CD4-positive, alpha-beta memory T cell (primary cell): Measurements from ENCODE around the gene ZSCAN5A. TPM values are rescaled to one million over a fixed set of nuclear protein-coding genes. Genes with fewer than 3 reads are reported as not detected.
"Not testable (repeated sequence)": the region's sequence is repeated elsewhere in the genome, so short reads cannot be mapped to it uniquely, and the experiment has no call there.

Experiments used
- CTCF ChIA-PET: fragments of 350-600 bp; sonication (Branson Sonifier 250); formaldehyde crosslinking; loops from one replicate; lab custom pipeline; 2021; ENCODE audit warnings: inconsistent platforms; ENCODE audit not compliant: partially characterized antibody; lab: Charles Lee
- POLR2A ChIA-PET: fragments of 350-600 bp; sonication (Branson Sonifier 250); formaldehyde crosslinking; loops from one replicate; lab custom pipeline; 2021; ENCODE audit not compliant: partially characterized antibody; lab: Charles Lee
- DNase-seq, 5 donors: peaks; one replicate each; pipeline versions ENCODE4 v3.0.0 to v3.0.0-alpha.2; 2020 to 2022; ENCODE audit warnings: mixed read lengths in 1 of 5
- H3K27ac ChIP-seq: one replicate; pipeline ENCODE4 v1.7.0; 2013; ENCODE audit warnings: low read depth, low read length
- H3K27me3 ChIP-seq: 2 replicates; pipeline ENCODE4 v1.7.0; 2013; ENCODE audit warnings: mild to moderate bottlenecking, low read length, moderate library complexity; ENCODE audit not compliant: insufficient read depth
- H3K36me3 ChIP-seq: 2 replicates; pipeline ENCODE4 v1.7.0; 2013; ENCODE audit warnings: mild to moderate bottlenecking, low read length, moderate library complexity; ENCODE audit not compliant: insufficient read depth
- H3K4me1 ChIP-seq: 2 replicates; pipeline ENCODE4 v1.7.0; 2013; ENCODE audit warnings: mild to moderate bottlenecking, low read length, moderate library complexity; ENCODE audit not compliant: insufficient read depth
- H3K4me3 ChIP-seq, 2 donors: one replicate each; pipeline ENCODE4 v1.7.0; 2013; ENCODE audit warnings: low read length in 2 of 2, mild to moderate bottlenecking in 1 of 2
- H3K9me3 ChIP-seq, 2 donors: one replicate each; pipeline ENCODE4 v1.7.0; 2013; ENCODE audit warnings: low read length in 2 of 2, control low read depth in 1 of 2; ENCODE audit not compliant: control insufficient read depth in 1 of 2
- H3K27ac Mint-ChIP-seq, 7 donors: one replicate each; pipeline ENCODE4 v1.8.0; 2020 to 2021; ENCODE audit warnings: mixed read lengths in 7 of 7, mild to moderate bottlenecking in 6 of 7, inconsistent platforms in 3 of 7, moderate library complexity in 3 of 7
- H3K27me3 Mint-ChIP-seq, 2 donors: one replicate each; pipeline ENCODE4 v1.8.0; 2020 to 2021; ENCODE audit warnings: mixed read lengths in 2 of 2
- H3K36me3 Mint-ChIP-seq, 2 donors: one replicate each; pipeline ENCODE4 v1.8.0; 2020 to 2021; ENCODE audit warnings: mixed read lengths in 2 of 2, inconsistent platforms in 1 of 2, mild to moderate bottlenecking in 1 of 2
- H3K4me1 Mint-ChIP-seq, 4 donors: one replicate each; pipeline ENCODE4 v1.8.0; 2020 to 2021; ENCODE audit warnings: mixed read lengths in 4 of 4, mild to moderate bottlenecking in 1 of 4
- H3K4me3 Mint-ChIP-seq, 8 donors: one replicate each; pipeline ENCODE4 v1.8.0; 2020 to 2021; ENCODE audit warnings: mixed read lengths in 8 of 8, mild to moderate bottlenecking in 7 of 8, moderate library complexity in 6 of 8, inconsistent platforms in 3 of 8
- H3K9me3 Mint-ChIP-seq, 8 donors: one replicate each; pipeline ENCODE4 v1.8.0; 2020 to 2021; ENCODE audit warnings: mixed read lengths in 8 of 8, mild to moderate bottlenecking in 5 of 8, inconsistent platforms in 3 of 8, moderate library complexity in 1 of 8
- intact Hi-C: fragments of 100-400 bp; cut with micrococcal nuclease; formaldehyde crosslinking; loops from one replicate; pipeline ENCODE4 v1.15.1; 2023
- polyA plus RNA-seq, 2 donors: library from polyadenylated mRNA; unstranded; fragments of 300-500 nt; fragmentation: Illumina TruSeq; gene quantifications; one replicate each; pipeline ENCODE4 v1.2.3, GENCODE V29; 2021
- total RNA-seq, 2 experiments: library from RNA; stranded (reverse); gene quantifications; one replicate each; pipeline ENCODE4 v1.2.3, GENCODE V29; 2021

The ZSCAN5A gene
- total and polyA plus RNA-seq, 4 experiments from 2014 or later: 9.7 to 14.6 (median 11.0) TPM

DNA sequence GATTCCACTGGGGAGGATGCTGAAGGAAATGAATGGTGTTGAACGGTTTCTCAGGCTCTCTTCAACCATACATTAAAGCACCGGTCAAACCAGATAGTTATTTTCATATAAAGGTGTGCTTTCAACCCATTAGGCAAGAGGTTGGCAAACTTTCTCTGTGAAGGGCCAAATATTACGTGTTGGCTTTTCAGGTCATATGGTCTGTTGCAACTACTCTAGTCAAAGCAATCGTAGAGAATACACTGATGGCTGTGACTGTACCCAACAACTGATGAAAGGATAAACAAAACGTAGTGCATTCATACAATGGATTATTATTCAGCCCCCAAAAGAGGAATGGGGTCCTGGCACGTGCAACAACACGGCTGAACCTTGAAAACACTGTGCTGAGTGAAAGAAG, 5.8 kb downstream of the ZSCAN5A start:
- no peaks in the 10 kb centered on the region for H3K27me3 Mint-ChIP-seq
- POLR2A ChIA-PET: no interaction called here
- Histone ChIP-seq H3K9me3 (no peaks in the 10 kb centered on the region), H3K36me3 (no peaks in the 10 kb centered on the region), H3K4me3 (no peak overlapping the region), H3K4me1 (peaks cover 4% of the 10 kb centered on the region), H3K27me3 (no peaks in the 10 kb centered on the region), H3K27ac (no peak overlapping the region)
- intact Hi-C loops: no loop called here
- H3K36me3 Mint-ChIP-seq: peaks cover 30 to 33% of the 10 kb centered on the region in 2 donors
- H3K27ac Mint-ChIP-seq: peak overlapping the region in 1 of 7 donors; percentile 14
- H3K4me1 Mint-ChIP-seq: peaks cover 7 to 16% (median 12%) of the 10 kb centered on the region in 4 donors
- H3K4me3 Mint-ChIP-seq: no peak overlapping the region
- CTCF ChIA-PET: no interaction called here
- H3K9me3 Mint-ChIP-seq: peaks cover 0 to 1% (median 0%) of the 10 kb centered on the region in 8 donors
- DNase-seq: no peak

DNA sequence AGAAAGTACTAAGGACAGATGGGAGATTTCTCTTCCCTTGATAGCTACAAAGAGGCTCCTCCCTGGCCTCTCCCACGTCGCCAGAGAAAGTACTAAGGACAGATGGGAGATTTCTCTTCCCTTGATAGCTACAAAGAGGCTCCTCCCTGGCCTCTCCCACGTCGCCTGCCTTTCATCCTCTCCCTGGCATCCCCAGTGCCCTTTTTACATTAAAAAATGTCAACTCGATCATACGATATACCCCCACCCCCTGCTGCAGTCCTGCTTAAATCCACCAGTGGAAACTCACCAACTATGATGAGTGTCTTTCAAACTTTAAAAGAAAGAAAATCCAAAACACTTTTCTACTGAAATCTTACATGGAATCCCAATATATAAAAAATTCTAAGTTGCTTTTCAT, 7.6 kb downstream of the ZSCAN5A start:
- H3K9me3 ChIP-seq, H3K27ac ChIP-seq, H3K9me3 Mint-ChIP-seq, H3K4me1 ChIP-seq, DNase-seq, H3K27me3 Mint-ChIP-seq, H3K27ac Mint-ChIP-seq, intact Hi-C loops, POLR2A ChIA-PET, CTCF ChIA-PET, H3K27me3 ChIP-seq, H3K4me3 ChIP-seq, H3K4me3 Mint-ChIP-seq, H3K36me3 ChIP-seq: not testable (repeated sequence)
- H3K36me3 Mint-ChIP-seq: peaks cover 34% of the 10 kb centered on the region in 2 donors
- peaks cover 7 to 18% (median 9%) of the 10 kb centered on the region in 4 donors for H3K4me1 Mint-ChIP-seq

DNA sequence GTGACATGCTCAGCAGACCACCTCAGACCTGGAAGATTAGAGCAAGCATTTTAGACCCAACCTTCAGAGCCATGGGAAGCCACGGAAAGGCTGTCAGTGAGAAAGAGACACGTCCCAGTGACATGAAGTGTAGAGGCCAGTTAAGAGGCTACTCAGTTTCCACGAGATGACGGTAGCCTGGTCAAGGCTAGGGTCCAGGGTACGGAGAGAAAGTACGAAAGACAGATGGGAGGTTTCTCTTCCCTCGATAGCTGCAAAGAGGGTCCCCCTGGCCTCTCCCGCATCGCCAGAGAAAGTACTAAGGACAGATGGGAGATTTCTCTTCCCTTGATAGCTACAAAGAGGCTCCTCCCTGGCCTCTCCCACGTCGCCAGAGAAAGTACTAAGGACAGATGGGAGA, 8.6 kb downstream of the ZSCAN5A start:
- CTCF ChIA-PET: no interaction called here
- peaks cover 13 to 27% (median 15%) of the 10 kb centered on the region in 4 donors for H3K4me1 Mint-ChIP-seq
- Histone ChIP-seq H3K9me3 (no peaks in the 10 kb centered on the region), H3K27me3 (no peaks in the 10 kb centered on the region), H3K4me1 (peaks cover 16% of the 10 kb centered on the region), H3K27ac (no peak overlapping the region), H3K36me3 (no peaks in the 10 kb centered on the region), H3K4me3 (no peak overlapping the region)
- DNase-seq: no peak
- intact Hi-C loops: no loop called here
- H3K4me3 Mint-ChIP-seq: no peak overlapping the region
- no peak overlapping the region for H3K27ac Mint-ChIP-seq
- no peaks in the 10 kb centered on the region for H3K27me3 Mint-ChIP-seq
- POLR2A ChIA-PET: interaction anchor here (1.0 kb wide), 1 partner anchor 8 kb away, joined by 3 read pairs; no protein-coding TSS in a partner anchor
- peaks cover 29 to 34% of the 10 kb centered on the region in 2 donors for H3K36me3 Mint-ChIP-seq
- H3K9me3 Mint-ChIP-seq: peaks cover 0 to 2% (median 0%) of the 10 kb centered on the region in 8 donors

GRCh38 chr19:56304243-56304642, 10.4 kb downstream of the ZSCAN5A start:
- Mint-ChIP-seq H3K4me3 (no peak overlapping the region), H3K36me3 (peaks cover 29 to 31% of the 10 kb centered on the region in 2 donors), H3K27me3 (no peaks in the 10 kb centered on the region), H3K27ac (peak overlapping the region in 3 of 7 donors; percentile 24 to 79 (median 52)), H3K9me3 (peaks cover 0 to 2% (median 0%) of the 10 kb centered on the region in 8 donors), H3K4me1 (peaks cover 14 to 34% (median 19%) of the 10 kb centered on the region in 4 donors)
- Histone ChIP-seq H3K27me3 (no peaks in the 10 kb centered on the region), H3K27ac (no peak overlapping the region), H3K4me3 (no peak overlapping the region), H3K4me1 (peaks cover 16% of the 10 kb centered on the region), H3K36me3 (no peaks in the 10 kb centered on the region), H3K9me3 (no peaks in the 10 kb centered on the region)
- intact Hi-C loops: no loop called here
- POLR2A ChIA-PET: no interaction called here
- CTCF ChIA-PET: no interaction called here
- DNase-seq: no peak

DNA sequence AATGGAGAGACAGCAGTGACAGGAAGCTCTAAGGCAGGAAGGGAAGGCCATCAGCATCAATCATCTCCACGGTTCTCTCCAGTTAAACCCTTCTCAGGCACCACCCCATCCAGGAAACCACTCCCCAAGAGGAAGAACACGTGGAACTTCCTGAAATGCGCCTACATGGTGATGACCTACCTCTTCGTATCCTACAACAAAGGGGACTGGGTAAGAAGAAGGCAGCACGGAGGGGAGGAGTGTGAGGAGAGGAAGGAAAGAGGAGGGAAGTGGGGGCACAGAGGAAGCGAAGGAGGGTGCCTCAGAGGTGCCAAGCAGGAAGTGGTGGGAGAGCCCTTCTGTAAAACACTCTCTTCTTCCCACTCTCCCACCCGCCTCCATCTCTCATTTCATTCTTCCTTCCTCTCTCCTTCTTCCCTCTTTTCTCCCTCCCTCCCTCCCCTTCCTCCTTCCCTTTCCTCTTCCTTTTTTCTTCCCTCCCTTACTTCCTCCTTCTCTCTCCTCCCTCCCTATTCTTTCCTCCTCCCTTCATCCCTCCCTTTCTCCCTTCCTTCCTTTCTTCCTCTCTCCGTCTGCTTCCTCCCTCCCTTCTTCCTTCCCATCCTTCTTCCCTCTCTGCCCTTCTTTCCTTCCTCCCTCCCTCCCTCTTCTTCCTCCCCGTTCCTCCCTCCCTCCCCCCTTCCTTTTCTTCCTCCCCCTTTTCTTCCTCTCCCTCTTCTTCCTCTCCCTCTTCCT, 12.6 kb downstream of the ZSCAN5A start:
- CTCF ChIA-PET: interaction anchor here (1.3 kb wide), 1 partner anchor 20 kb away, joined by 3 read pairs; no protein-coding TSS in a partner anchor
- H3K36me3 Mint-ChIP-seq: peaks cover 27 to 41% of the 10 kb centered on the region in 2 donors
- peaks cover 0 to 2% (median 0%) of the 10 kb centered on the region in 8 donors for H3K9me3 Mint-ChIP-seq
- peaks cover 13 to 34% (median 19%) of the 10 kb centered on the region in 4 donors for H3K4me1 Mint-ChIP-seq
- Histone ChIP-seq H3K36me3 (no peaks in the 10 kb centered on the region), H3K27ac (no peak overlapping the region), H3K4me1 (peaks cover 16% of the 10 kb centered on the region), H3K9me3 (no peaks in the 10 kb centered on the region), H3K27me3 (no peaks in the 10 kb centered on the region), H3K4me3 (no peak overlapping the region)
- POLR2A ChIA-PET: no interaction called here
- H3K4me3 Mint-ChIP-seq: peak overlapping the region in 7 of 8 donors; percentile 0 to 70 (median 51)
- H3K27ac Mint-ChIP-seq: peak overlapping the region in 6 of 7 donors; percentile 10 to 83 (median 78)
- DNase-seq: no peak
- intact Hi-C loops: no loop called here
- H3K27me3 Mint-ChIP-seq: no peaks in the 10 kb centered on the region

DNA sequence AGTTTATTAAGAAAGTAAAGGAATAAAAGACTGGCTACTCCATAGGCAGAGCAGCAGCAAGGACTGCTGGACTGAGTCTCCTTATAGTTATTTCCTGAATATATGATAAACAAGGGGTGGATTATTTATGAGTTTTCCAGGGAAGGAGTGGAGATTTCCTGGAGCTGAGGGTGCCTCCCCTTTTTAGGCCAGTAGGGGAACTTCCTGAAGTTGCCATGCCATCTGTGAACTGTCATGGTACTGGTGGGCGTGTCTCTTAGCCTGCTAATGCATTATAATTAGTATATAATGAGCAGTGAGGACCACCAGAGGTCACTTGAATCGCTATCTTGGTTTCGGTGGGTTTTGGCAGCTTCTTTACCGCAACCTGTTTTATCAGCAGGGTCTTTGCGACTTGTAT, 13.5 kb downstream of the ZSCAN5A start:
- Mint-ChIP-seq H3K27me3 (no peaks in the 10 kb centered on the region), H3K4me1 (peaks cover 13 to 34% (median 19%) of the 10 kb centered on the region in 4 donors), H3K4me3 (peak overlapping the region in 1 of 8 donors; percentile 62), H3K36me3 (peaks cover 31 to 48% of the 10 kb centered on the region in 2 donors), H3K27ac (peak overlapping the region in 3 of 7 donors; percentile 10 to 82 (median 76)), H3K9me3 (peaks cover 0 to 4% (median 0%) of the 10 kb centered on the region in 8 donors)
- Histone ChIP-seq H3K27ac (no peak overlapping the region), H3K4me3 (no peak overlapping the region), H3K36me3 (no peaks in the 10 kb centered on the region), H3K4me1 (peaks cover 16% of the 10 kb centered on the region), H3K9me3 (no peaks in the 10 kb centered on the region), H3K27me3 (no peaks in the 10 kb centered on the region)
- ChIA-PET POLR2A (no interaction called here), CTCF (interaction anchor here (1.3 kb wide), 1 partner anchor 21 kb away, joined by 3 read pairs; no protein-coding TSS in a partner anchor)
- intact Hi-C loops: no loop called here
- DNase-seq: no peak

DNA sequence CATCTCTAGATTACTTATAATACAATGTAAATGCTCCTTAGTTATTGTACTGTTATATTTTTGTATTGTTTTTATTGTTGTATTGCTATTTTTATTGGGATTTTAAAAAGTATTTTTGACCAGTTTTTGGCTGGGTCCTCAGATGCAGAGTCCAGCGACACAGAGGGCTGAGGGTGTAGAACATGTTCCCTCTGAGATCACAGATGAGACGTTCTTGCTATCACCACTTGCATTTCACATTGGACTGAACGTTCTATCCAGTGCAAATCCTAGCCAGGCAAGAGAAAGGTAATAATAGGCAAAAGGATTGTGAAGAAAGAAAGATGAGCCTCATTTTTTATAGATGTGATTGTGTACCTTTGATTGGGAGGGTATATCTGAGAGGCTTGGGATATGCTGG, 15.0 kb downstream of the ZSCAN5A start:
- Mint-ChIP-seq H3K36me3 (peaks cover 30 to 50% of the 10 kb centered on the region in 2 donors), H3K27me3 (no peaks in the 10 kb centered on the region), H3K4me1 (peaks cover 11 to 34% (median 19%) of the 10 kb centered on the region in 4 donors), H3K4me3 (no peak overlapping the region), H3K9me3 (peaks cover 0 to 5% (median 0%) of the 10 kb centered on the region in 8 donors), H3K27ac (peak overlapping the region in 1 of 7 donors; percentile 21)
- Histone ChIP-seq H3K27ac (no peak overlapping the region), H3K9me3 (no peaks in the 10 kb centered on the region), H3K4me3 (no peak overlapping the region), H3K4me1 (peaks cover 16% of the 10 kb centered on the region), H3K36me3 (no peaks in the 10 kb centered on the region), H3K27me3 (no peaks in the 10 kb centered on the region)
- ChIA-PET POLR2A (interaction anchor here (0.7 to 1.0 kb wide), 2 partner anchors 14 to 16 kb away, joined by 3 to 5 read pairs; no protein-coding TSS in a partner anchor), CTCF (interaction anchor here (0.7 to 1.0 kb wide), 2 partner anchors 8 to 47 kb away, joined by 3 to 4 read pairs; no protein-coding TSS in a partner anchor)
- intact Hi-C loops: no loop called here
- DNase-seq: no peak
